ENCODE measurements around the gene IL20RB.
"Not testable (repeated sequence)": the region's sequence is repeated elsewhere in the genome, so short reads cannot be mapped to it uniquely, and the experiment has no call there.

The IL20RB gene

GRCh38 chr3:136947477-136947876, 10.3 kb upstream of the IL20RB start:
- no peak for DNase-seq

DNA sequence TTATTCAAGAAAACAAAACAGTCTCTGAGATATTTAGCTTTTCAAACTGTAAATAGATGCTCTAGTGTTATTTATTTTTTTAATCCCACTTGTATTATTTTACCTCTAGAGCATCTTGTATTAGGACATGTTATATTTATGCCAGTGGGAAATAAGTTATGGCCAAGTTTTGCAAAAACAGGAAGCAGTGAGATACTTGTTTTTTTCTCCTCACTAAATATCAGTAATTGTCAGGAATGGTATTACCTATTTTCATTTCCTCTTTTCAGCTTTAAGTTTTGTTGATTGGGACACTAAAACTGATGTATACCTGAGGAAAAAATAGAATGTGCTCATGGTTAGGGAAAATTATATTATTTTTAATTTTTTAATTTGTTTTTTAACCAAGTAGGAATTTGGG, 8.6 kb upstream of the IL20RB start:
- DNase-seq, result no peak

- no peak for DNase-seq
These were observed 8.1 kb upstream of the IL20RB start for GRCh38 chr3:136949708-136950107.

GRCh38 chr3:136950623-136951022, 7.2 kb upstream of the IL20RB start:
- no peak for DNase-seq

- DNase-seq, result no peak
These were observed 5.5 kb upstream of the IL20RB start for GRCh38 chr3:136952292-136952691.

DNA sequence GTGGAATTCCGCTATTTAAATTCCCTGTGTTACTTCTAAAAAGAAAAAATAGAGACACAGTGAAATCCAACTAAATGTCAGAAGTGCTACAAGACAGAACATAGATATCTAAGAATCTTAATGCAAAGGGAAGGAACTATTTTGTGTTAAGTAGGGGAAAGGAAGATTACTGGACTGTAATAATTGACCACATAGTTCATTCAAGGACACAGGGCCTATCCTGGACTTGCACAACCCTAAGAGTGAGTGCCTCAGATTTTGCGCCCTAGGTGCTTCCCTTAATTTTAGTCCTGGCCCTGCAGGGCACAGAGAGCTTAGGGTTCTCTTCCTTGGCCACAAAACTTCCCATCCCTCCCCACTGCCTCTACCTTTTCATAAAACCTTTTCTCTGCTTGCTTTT, 3.5 kb upstream of the IL20RB start:
- DNase-seq, result no peak

GRCh38 chr3:136954980-136955780, 2.6 kb upstream of the IL20RB start:
- DNase-seq, result no peak

GRCh38 chr3:136955813-136956212, 2.0 kb upstream of the IL20RB start:
- no peak for DNase-seq

GRCh38 chr3:136956971-136957370, 812 bp upstream of the IL20RB start:
- DNase-seq, result no peak

DNA sequence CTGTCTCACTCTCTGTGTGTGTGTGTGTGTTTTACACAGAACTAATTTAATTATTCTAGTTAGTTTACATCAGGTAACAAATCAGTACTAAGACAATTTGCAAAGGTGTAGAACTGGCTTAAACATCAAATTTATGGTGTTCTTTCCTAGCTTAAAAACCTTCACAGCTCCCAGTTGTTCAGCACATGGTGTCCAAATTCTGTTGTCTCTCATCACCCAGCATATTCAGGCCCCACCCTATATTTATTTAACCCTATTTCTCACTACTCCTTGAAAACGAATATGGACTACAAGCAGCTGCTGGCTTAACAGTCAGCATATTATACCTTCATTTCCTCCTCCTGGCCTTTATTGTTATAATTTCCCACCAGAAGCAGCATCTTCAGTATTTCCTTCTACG, 1.2 kb downstream of the IL20RB start:
- DNase-seq, result no peak

GRCh38 chr3:136959599-136959998, 1.8 kb downstream of the IL20RB start:
- no peak for DNase-seq

GRCh38 chr3:136960838-136961836, 3.4 kb downstream of the IL20RB start:
- DNase-seq, result no peak

DNA sequence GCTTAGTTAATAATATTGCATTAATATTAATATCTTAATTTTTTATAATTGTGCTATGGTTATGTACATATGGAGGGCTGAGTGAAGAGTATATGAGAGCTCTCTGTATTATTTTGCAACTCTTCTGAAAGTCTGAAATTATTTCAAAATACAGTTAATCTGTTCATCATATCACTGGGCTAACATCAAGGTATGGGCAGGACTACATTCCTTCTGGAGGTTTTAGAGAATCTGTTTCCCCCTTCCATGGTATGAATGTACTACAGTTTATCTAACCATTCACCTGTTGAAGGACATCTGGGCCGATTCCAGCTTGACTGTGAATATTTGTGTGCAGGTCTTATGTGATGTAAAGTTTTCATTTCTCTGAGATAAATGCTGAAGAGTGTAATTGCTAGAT, 5.1 kb downstream of the IL20RB start:
- DNase-seq, result no peak

- not testable (repeated sequence) for DNase-seq
These were observed 11.8 kb downstream of the IL20RB start for GRCh38 chr3:136969539-136969938.

DNA sequence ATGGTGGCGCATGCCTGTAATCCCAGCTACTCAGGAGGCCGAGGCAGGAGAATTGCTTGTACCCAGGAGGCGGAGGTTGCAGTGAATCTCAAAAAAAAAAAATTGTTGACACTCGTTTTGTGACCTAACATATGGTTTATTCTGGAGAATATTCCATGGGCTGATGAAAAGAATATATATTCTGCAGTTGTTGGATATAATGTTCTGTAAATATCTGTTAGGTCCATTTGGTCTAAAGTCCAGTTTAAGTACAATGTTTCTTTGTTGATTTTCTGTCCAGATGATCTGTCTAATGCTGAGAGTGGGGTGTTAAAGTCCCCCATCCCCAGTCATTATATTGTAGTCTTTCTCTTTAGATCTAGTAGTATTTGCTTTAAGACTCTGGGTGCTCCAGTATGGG, 15.6 kb downstream of the IL20RB start:
- DNase-seq, result no peak

- no peak for DNase-seq
These were observed 16.9 kb downstream of the IL20RB start for GRCh38 chr3:136974670-136975069.

- no peak for DNase-seq
These were observed 21.4 kb downstream of the IL20RB start for GRCh38 chr3:136979204-136979603.

GRCh38 chr3:136979684-136980083, 21.9 kb downstream of the IL20RB start:
- no peak for DNase-seq

DNA sequence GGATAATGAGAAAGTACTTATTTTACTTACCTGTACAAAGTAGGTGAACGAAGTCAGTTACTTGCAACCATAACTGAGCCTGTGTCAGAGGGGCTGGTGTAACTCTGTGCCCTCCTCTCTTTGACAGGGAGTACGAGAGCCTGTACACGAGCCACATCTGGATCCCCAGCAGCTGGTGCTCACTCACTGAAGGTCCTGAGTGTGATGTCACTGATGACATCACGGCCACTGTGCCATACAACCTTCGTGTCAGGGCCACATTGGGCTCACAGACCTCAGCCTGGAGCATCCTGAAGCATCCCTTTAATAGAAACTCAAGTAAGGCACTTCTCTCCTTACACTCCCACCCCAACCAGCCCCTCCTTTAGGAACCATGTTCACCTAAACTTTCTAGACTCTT, 24.2 kb downstream of the IL20RB start:
- no peak for DNase-seq

GRCh38 chr3:136982520-136983138, 24.8 kb downstream of the IL20RB start:
- DNase-seq, result no peak

GRCh38 chr3:136984837-136985236, 27.1 kb downstream of the IL20RB start:
- no peak for DNase-seq

DNA sequence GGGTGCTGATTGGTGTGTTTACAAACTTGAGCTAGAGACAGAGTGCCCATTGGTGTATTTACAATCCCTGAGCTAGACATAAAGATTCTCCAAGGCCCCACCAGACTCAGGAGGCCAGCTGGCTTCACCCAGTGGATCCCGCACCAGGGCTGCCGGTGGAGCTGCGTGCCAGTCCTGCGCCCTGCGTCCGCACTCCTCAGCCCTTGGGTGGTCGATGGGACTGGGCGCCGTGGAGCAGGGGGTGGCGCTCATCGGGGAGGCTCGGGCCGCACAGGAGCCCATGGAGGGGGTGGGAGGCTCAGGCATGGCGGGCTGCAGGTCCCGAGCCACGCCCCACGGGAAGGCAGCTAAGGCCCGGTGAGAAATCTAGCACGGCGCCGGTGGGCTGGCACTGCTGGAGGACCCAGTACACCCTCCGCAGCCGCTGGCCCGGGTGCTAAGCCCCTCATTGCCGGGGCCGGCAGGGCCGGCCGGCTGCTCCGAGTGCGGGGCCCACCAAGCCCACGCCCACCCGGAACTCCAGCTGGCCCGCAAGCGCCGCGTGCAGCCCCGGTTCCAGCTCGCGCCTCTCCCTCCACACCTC, 29.7 kb downstream of the IL20RB start:
- DNase-seq, result not testable (repeated sequence)

DNA sequence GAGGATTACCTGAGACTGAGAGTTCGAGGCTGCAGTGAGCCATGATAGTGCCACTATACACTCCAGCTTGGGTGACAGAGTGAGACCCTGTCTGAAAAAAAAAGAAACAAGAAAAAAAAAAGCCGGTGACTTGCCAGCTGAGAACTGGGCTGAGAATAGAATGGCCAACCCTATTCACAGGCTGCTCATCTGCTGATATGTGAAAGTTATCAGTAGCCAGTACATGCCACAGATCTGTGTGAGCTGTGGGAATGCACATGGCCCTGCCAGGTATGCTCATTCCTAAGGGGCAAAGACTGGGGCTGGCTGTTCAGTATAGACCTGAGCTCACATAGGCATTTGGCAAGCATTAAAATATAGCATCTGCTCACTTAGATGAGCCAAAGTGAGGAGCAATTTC, 30.9 kb downstream of the IL20RB start:
- DNase-seq, result no peak

All from T1000 (cell line).